Spleen (tissue), 11 donors: Measurements from ENCODE around the gene SLC9A3. TPM values are rescaled to one million over a fixed set of nuclear protein-coding genes. Genes with fewer than 3 reads are reported as not detected.

Experiments
- DNase-seq: peaks from one replicate; pipeline ENCODE4 v3.0.0-alpha.2; 2020
- H3K27ac ChIP-seq, 8 donors: fragments of 200-600 bp; sonication (generic) in 7 of 8; 1 replicate in 4 of 8; 2 replicates in 4 of 8; pipeline versions ENCODE4 v1.5.0 to v1.8.0; 2016 to 2021; ENCODE audit warnings: inconsistent platforms in 4 of 8, mild to moderate bottlenecking in 4 of 8, moderate library complexity in 1 of 8
- H3K27me3 ChIP-seq, 7 donors: fragments of 200-600 bp; sonication (generic) in 6 of 7; replicated peaks in 1 of 7; 1 replicate in 4 of 7; 2 replicates in 3 of 7; pipeline versions ENCODE4 v1.5.0 to v1.8.0; 2016 to 2021; ENCODE audit warnings: inconsistent platforms in 3 of 7, mild to moderate bottlenecking in 1 of 7
- H3K36me3 ChIP-seq, 6 donors: fragments of 200-600 bp; sonication (generic) in 5 of 6; 1 replicate in 4 of 6; 2 replicates in 2 of 6; pipeline versions ENCODE4 v1.5.0 to v1.8.0; 2016 to 2021; ENCODE audit warnings: inconsistent platforms in 2 of 6
- H3K4me1 ChIP-seq, 6 donors: fragments of 200-600 bp; sonication (generic) in 5 of 6; 1 replicate in 3 of 6; 2 replicates in 3 of 6; pipeline versions ENCODE4 v1.5.0 to v1.8.0; 2016 to 2021; ENCODE audit warnings: inconsistent platforms in 3 of 6
- H3K4me3 ChIP-seq, 8 donors: fragments of 200-600 bp; sonication (generic) in 7 of 8; 1 replicate in 4 of 8; 2 replicates in 4 of 8; pipeline versions ENCODE4 v1.5.0 to v1.8.0; 2016 to 2021; ENCODE audit warnings: inconsistent platforms in 4 of 8, mild to moderate bottlenecking in 4 of 8, moderate library complexity in 2 of 8
- H3K9me3 ChIP-seq, 8 donors: fragments of 200-600 bp; sonication (generic) in 7 of 8; 1 replicate in 4 of 8; 2 replicates in 4 of 8; pipeline versions ENCODE4 v1.5.0 to v1.8.0; 2016 to 2021; ENCODE audit warnings: inconsistent platforms in 4 of 8
- CTCF ChIP-seq, 11 experiments: fragments of 200-600 bp in 7 of 11; fragments of 450-650 bp in 4 of 11; sonication (generic) in 4 of 11; IDR thresholded peaks in 8 of 11; conservative IDR thresholded peaks in 3 of 11; 1 replicate in 7 of 11; 2 replicates in 4 of 11; pipeline versions ENCODE4 v1.4.0 to v1.8.0; 2016 to 2021; ENCODE audit warnings: antibody characterized with exemption in 11 of 11, inconsistent platforms in 4 of 11, mild to moderate bottlenecking in 1 of 11
- POLR2A ChIP-seq, 3 donors: fragments of 450-650 bp; IDR thresholded peaks; one replicate each; pipeline ENCODE4 v1.5.1; 2017; ENCODE audit warnings: antibody characterized with exemption in 3 of 3, mild to moderate bottlenecking in 1 of 3
- POLR2AphosphoS5 ChIP-seq, 3 donors: sonication (generic); formaldehyde crosslinking; IDR thresholded peaks; one replicate each; pipeline ENCODE4 v1.5.1; 2017; ENCODE audit warnings: antibody characterized with exemption in 3 of 3
- WGBS, 5 donors: extraction: QIAGEN DNeasy Blood & Tissue Kit in 3 of 5; methylation state at CpG; one replicate each; pipeline versions ENCODE4 v1.1.5 to v1.1.7; 2013 to 2018; 5-methylcytosine and 5-hydroxymethylcytosine counted together
- intact Hi-C: fragments of 100-400 bp; cut with DNase I; formaldehyde crosslinking; loops from one replicate; pipeline ENCODE4 v1.15.0; 2023; ENCODE audit warnings: low total_unique reads
- polyA plus RNA-seq, 3 donors: library from polyadenylated mRNA; stranded (reverse); fragments of 200-250 nt; gene quantifications; one replicate each; pipeline ENCODE4 v1.2.1, GENCODE V29; 2013
- total RNA-seq, 7 donors: library from RNA; depleted of rRNA in 3 of 7; stranded (reverse); fragments of >200 nt in 3 of 7; fragmentation: NEBNext Ultra II Directional in 4 of 7; extraction: Animal tissue kit (Norgen Biotek cat#: 25700) in 4 of 7; gene quantifications; one replicate each; pipeline versions ENCODE4 v1.1.0 to v1.2.1, GENCODE V29; 2016 to 2021
- donor health status: healthy with polysubstance abuse.
- donor health status: DM: no; HTN: no; CAD: no; lungs with moderate emphysema.
- donor health status: DM: no; HTN: no; CAD: no.
- donor health status: Bipolar disorder and iron deficiency.
- donor health status: healthy.
- donor health status: DM: no; HTN: no; CAD: no.
- donor health status: DM: yes; HTN: yes; CAD: no.

Gene SLC9A3
- total and polyA plus RNA-seq, 10 donors = 1.0 to 3.2 (median 1.5) TPM

- Histone ChIP-seq H3K27ac (no peak overlapping the region), H3K4me3 (no peak overlapping the region), H3K4me1 (peaks cover 1 to 33% (median 17%) of the 10 kb centered on the region in 6 donors), H3K9me3 (no peaks in the 10 kb centered on the region), H3K36me3 (peaks cover 0 to 87% (median 56%) of the 10 kb centered on the region in 6 donors), H3K27me3 (no peaks in the 10 kb centered on the region)
- TF ChIP-seq POLR2A (IDR thresholded peaks at IDR 0.05) = no peak
- TF ChIP-seq CTCF (IDR thresholded peaks at IDR 0.05 in 8 of 11, conservative IDR thresholded peaks at IDR 0.05 in 3 of 11) = no peak
- TF ChIP-seq POLR2AphosphoS5 (IDR thresholded peaks at IDR 0.05) = no peak
- intact Hi-C loops = no loop called here
- 89 to 96% (median 91%) methylated on average over 23 to 29 of the region's 29 CpGs for WGBS, 5 donors
- DNase-seq = peak; percentile 74
These were observed 58.5 kb downstream of the SLC9A3 start for GRCh38 chr5:465591-466403.

- WGBS, 5 donors = 93 to 96% (median 95%) methylated on average over 33 to 63 of the region's 63 CpGs
- Histone ChIP-seq H3K27me3 (no peaks in the 10 kb centered on the region), H3K4me3 (no peak overlapping the region), H3K36me3 (peaks cover 0 to 91% (median 64%) of the 10 kb centered on the region in 6 donors), H3K9me3 (no peaks in the 10 kb centered on the region), H3K27ac (peak overlapping the region in 3 of 8 donors; percentile 38 to 64 (median 43)), H3K4me1 (peaks cover 0 to 25% (median 9%) of the 10 kb centered on the region in 6 donors)
- intact Hi-C loops = no loop called here
- no peak for TF ChIP-seq CTCF (IDR thresholded peaks at IDR 0.05 in 8 of 11, conservative IDR thresholded peaks at IDR 0.05 in 3 of 11)
- TF ChIP-seq POLR2AphosphoS5 (IDR thresholded peaks at IDR 0.05) = peak in 2 of 3 donors; percentile 4 to 42
- no peak for TF ChIP-seq POLR2A (IDR thresholded peaks at IDR 0.05)
- DNase-seq = peak; percentile 78
These were observed 59.2 kb downstream of the SLC9A3 start for GRCh38 chr5:464843-465590.

- peak overlapping the region in 5 of 8 donors; percentile 33 to 64 (median 43) for H3K27ac ChIP-seq
- H3K4me1 ChIP-seq = peaks cover 0 to 21% (median 8%) of the 10 kb centered on the region in 6 donors
- peaks cover 0 to 91% (median 70%) of the 10 kb centered on the region in 6 donors for H3K36me3 ChIP-seq
- TF ChIP-seq CTCF (IDR thresholded peaks at IDR 0.05 in 8 of 11, conservative IDR thresholded peaks at IDR 0.05 in 3 of 11) (no peak), POLR2AphosphoS5 (IDR thresholded peaks at IDR 0.05) (peak in 1 of 3 donors; percentile 0)
- 92 to 95% (median 94%) methylated on average over 19 of the region's 19 CpGs for WGBS, 5 donors
- no peak overlapping the region for H3K4me3 ChIP-seq
- H3K27me3 ChIP-seq = no peaks in the 10 kb centered on the region
- DNase-seq = peak; percentile 76
- intact Hi-C loops = no loop called here
- H3K9me3 ChIP-seq = no peaks in the 10 kb centered on the region
These were observed 59.8 kb downstream of the SLC9A3 start for GRCh38 chr5:464446-464842.

GRCh38 chr5:463952-464351 lies 60.3 kb downstream of the SLC9A3 start:
- intact Hi-C loops = no loop called here
- WGBS, 5 donors = 30 to 50% (median 44%) methylated on average over 14 to 18 of the region's 18 CpGs
- H3K36me3 ChIP-seq = peaks cover 0 to 91% (median 73%) of the 10 kb centered on the region in 6 donors
- TF ChIP-seq POLR2AphosphoS5 (IDR thresholded peaks at IDR 0.05) (peak in 2 of 3 donors; percentile 46 to 52), POLR2A (IDR thresholded peaks at IDR 0.05) (no peak), CTCF (IDR thresholded peaks at IDR 0.05 in 8 of 11, conservative IDR thresholded peaks at IDR 0.05 in 3 of 11) (no peak)
- peak; percentile 92 for DNase-seq
- H3K4me3 ChIP-seq = no peak overlapping the region
- H3K27me3 ChIP-seq = no peaks in the 10 kb centered on the region
- peaks cover 0 to 22% (median 8%) of the 10 kb centered on the region in 6 donors for H3K4me1 ChIP-seq
- H3K9me3 ChIP-seq = no peaks in the 10 kb centered on the region
- peak overlapping the region in 5 of 8 donors; percentile 33 to 64 (median 43) for H3K27ac ChIP-seq
